Right cardiac atrium (tissue), 5 donors: ENCODE results near the gene S100B. TPM values are rescaled to one million over a fixed set of nuclear protein-coding genes. Genes with fewer than 3 reads are reported as not detected.

ENCODE experiments used
- ATAC-seq, 2 donors: fragments of 200-7000 bp; cut with Tn5 transposase; one replicate each; pipeline versions ENCODE4 v1.8.0 to v1.9.1; 2020; ENCODE audit warnings: moderate library complexity in 2 of 2, mild to moderate bottlenecking in 1 of 2
- DNase-seq, 3 donors: peaks; one replicate each; pipeline ENCODE4 v3.0.0-alpha.2; 2020
- H3K27ac ChIP-seq: one replicate; pipeline ENCODE4 v1.5.1; 2013; ENCODE audit warnings: mild to moderate bottlenecking, low read length, control low read depth, moderate library complexity
- H3K27me3 ChIP-seq: one replicate; pipeline ENCODE4 v1.6.1; 2013; ENCODE audit not compliant: control insufficient read depth, insufficient read depth
- H3K4me1 ChIP-seq: one replicate; pipeline ENCODE4 v1.6.1; 2013; ENCODE audit warnings: low read length; ENCODE audit not compliant: control insufficient read depth, insufficient read depth
- H3K4me3 ChIP-seq: one replicate; pipeline ENCODE4 v1.5.1; 2013; ENCODE audit warnings: low read length, control low read depth
- H3K9me3 ChIP-seq: one replicate; pipeline ENCODE4 v1.6.1; 2013; ENCODE audit warnings: low read length; ENCODE audit not compliant: control insufficient read depth
- WGBS: extraction: QIAGEN DNeasy Blood & Tissue Kit; methylation state at CpG from one replicate; pipeline ENCODE4 v1.1.7; 2013; 5-methylcytosine and 5-hydroxymethylcytosine counted together
- intact Hi-C, 4 donors: fragments of 100-400 bp; cut with DNase I; formaldehyde crosslinking; loops; one replicate each; pipeline versions ENCODE4 v1.11.0 to v1.14.0; 2022 to 2023
- polyA plus RNA-seq: library from polyadenylated mRNA; stranded (reverse); fragments of 200-250 nt; gene quantifications from one replicate; pipeline ENCODE4 v1.2.3, GENCODE V29; 2013
- total RNA-seq, 4 donors: library from RNA; stranded (reverse); fragmentation: NEBNext Ultra II Directional; extraction: Animal tissue kit (Norgen Biotek cat#: 25700); gene quantifications; one replicate each; pipeline ENCODE4 v1.2.1, GENCODE V29; 2021
- donor health status: healthy with polysubstance abuse.
- donor health status: DM: no; HTN: yes; CAD: no.
- donor health status: DM: no; HTN: no; CAD: no.
- donor health status: DM: no; HTN: yes; CAD: no; lungs with severe emphysema.
- donor health status: DM: yes; HTN: yes; CAD: no.

S100B gene
- total and polyA plus RNA-seq, 5 donors, result 7.1 to 36.3 (median 11.9) TPM

DNA sequence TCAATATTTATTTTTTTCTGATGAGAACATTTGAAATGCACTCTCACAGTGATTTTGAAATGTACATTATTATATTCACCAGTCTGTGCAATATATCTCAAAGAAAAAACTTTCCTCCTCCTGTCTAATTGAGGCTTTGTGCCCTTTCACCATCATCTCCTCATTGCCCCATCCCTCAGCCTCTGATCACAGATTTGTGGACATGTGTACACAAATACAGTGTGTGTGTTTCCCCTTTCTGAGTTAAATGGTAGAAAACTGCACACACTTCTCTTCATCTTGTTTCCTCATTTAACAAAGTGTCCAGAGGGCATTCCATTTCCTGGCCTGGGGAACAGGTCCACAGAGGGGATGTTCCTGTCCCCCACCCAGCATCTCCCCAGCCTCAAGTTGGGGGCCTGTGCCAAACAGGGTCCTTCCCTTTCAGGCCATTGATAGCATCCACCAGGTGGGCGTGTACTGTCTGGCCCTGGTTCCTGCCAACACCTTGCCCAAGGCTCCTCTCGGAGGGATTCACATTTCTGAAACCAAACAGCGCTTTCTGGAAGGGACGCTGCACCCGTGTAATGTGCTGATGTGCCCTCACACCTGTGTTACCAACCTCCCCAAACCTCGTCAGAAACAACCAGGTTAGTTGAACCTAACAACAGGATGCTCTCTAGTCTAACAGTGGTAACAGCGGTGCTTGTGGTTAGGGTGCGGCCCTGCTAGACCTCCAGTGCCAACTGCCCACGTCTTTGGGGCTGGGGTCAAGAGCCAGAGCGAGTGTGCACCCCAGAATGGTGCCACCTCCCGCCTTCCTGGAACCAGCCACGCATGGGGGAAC, 54.6 kb downstream of the S100B start:
- Histone ChIP-seq H3K4me1 (no peaks in the 10 kb centered on the region), H3K27ac (no peak overlapping the region), H3K4me3 (no peak overlapping the region), H3K9me3 (no peaks in the 10 kb centered on the region), H3K27me3 (no peaks in the 10 kb centered on the region)
- 89% methylated on average over 12 of the region's 12 CpGs for WGBS
- ATAC-seq, result no peak
- peak in 1 of 3 donors; percentile 51 for DNase-seq
- intact Hi-C loops, result no loop called here

GRCh38 chr21:46549650-46550049, 55.2 kb downstream of the S100B start:
- no peak for ATAC-seq
- peak in 1 of 3 donors; percentile 45 for DNase-seq
- H3K4me3 ChIP-seq, result no peak overlapping the region
- intact Hi-C loops, result no loop called here
- H3K9me3 ChIP-seq, result no peaks in the 10 kb centered on the region
- no peaks in the 10 kb centered on the region for H3K27me3 ChIP-seq
- 94% methylated on average over 18 of the region's 18 CpGs for WGBS
- no peaks in the 10 kb centered on the region for H3K4me1 ChIP-seq
- no peak overlapping the region for H3K27ac ChIP-seq

Other genes starting within 250 kb of the S100B start
- gene DIP2A, start 146.2 kb downstream of the S100B start, total RNA-seq, result 10 to 100 TPM; 36.0 to 40.6 (median 37.4) TPM
- gene DIP2A, start 146.2 kb downstream of the S100B start, polyA plus RNA-seq, result 28.6 TPM
- 10 to 100 TPM; 66.7 to 75.6 (median 70.9) TPM for gene PRMT2, start 30.6 kb upstream of the S100B start, total RNA-seq
- 42.5 TPM for gene PRMT2, start 30.6 kb upstream of the S100B start, polyA plus RNA-seq